Measurements from ENCODE around the gene KIAA1958. TPM values are rescaled to one million over a fixed set of nuclear protein-coding genes. Genes with fewer than 3 reads are reported as not detected.

KIAA1958 gene
- total RNA-seq, 1 experiment from 2014 or later, result 18.5 TPM

GRCh38 chr9:112659906-112660305 lies 173.3 kb downstream of the KIAA1958 start:
- DNase-seq (ENCODE audit: low read depth, low spot score) (no peak), ATAC-seq (no peak)
- no peaks in the 10 kb centered on the region for H3K36me3 ChIP-seq (ENCODE audit: control insufficient read depth in 1 of 2, insufficient read depth in 2 of 2, low read length in 2 of 2)
- RAD21 ChIA-PET (ENCODE audit: low non-redundant PET in 1 of 2, low total read pairs in 2 of 2, uncharacterized antibody in 2 of 2, unreplicated experiment in 2 of 2), result no interaction called here
- intact Hi-C loops (cut with micrococcal nuclease), result no loop called here
- no peaks in the 10 kb centered on the region for H3K79me2 ChIP-seq (ENCODE audit: insufficient read depth, low read length)
- no peak overlapping the region for H3K27ac ChIP-seq (ENCODE audit: low read depth, low read length)
- no TSS peak for BruUV-seq (replicated peaks)
- H2AFZ ChIP-seq (ENCODE audit: low read depth, low read length, poor library complexity, severe bottlenecking), result no peak overlapping the region
- no peak overlapping the region for H3K9ac ChIP-seq (ENCODE audit: low read length)
- no peaks in the 10 kb centered on the region for H4K20me1 ChIP-seq (ENCODE audit: insufficient read depth)
- no peak overlapping the region for H3K4me2 ChIP-seq (ENCODE audit: low read length)
- CTCF ChIA-PET, result no interaction called here
- POLR2A ChIA-PET, result no interaction called here
- TF ChIP-seq YY1 (IDR thresholded peaks at IDR 0.05; ENCODE audit: extremely low read depth, insufficient replicate concordance, low read depth, low read length), result no peak
- no peak for TF ChIP-seq POLR2A (IDR thresholded peaks at IDR 0.05; ENCODE audit: borderline replicate concordance, extremely low read depth, insufficient read depth, insufficient read length)
- H3K27me3 ChIP-seq (ENCODE audit: insufficient read depth, low read length), result no peaks in the 10 kb centered on the region
- no peaks in the 10 kb centered on the region for H3K9me3 ChIP-seq (ENCODE audit: control insufficient read depth in 1 of 2, insufficient read depth in 1 of 2, low read depth in 1 of 2, low read length in 2 of 2)
- no peaks in the 10 kb centered on the region for H3K9me2 ChIP-seq (ENCODE audit: insufficient read depth)
- no peak overlapping the region for H3K4me3 ChIP-seq (replicated peaks in 1 of 2; ENCODE audit: low read depth in 1 of 2, low read length in 2 of 2)
- H3K4me1 ChIP-seq (ENCODE audit: control insufficient read depth in 1 of 2, insufficient read depth in 2 of 2, low read length in 2 of 2), result no peaks in the 10 kb centered on the region

- Histone ChIP-seq H3K4me2 (ENCODE audit: low read length) (no peak overlapping the region), H4K20me1 (ENCODE audit: insufficient read depth) (no peaks in the 10 kb centered on the region), H3K9me2 (ENCODE audit: insufficient read depth) (no peaks in the 10 kb centered on the region), H2AFZ (ENCODE audit: low read depth, low read length, poor library complexity, severe bottlenecking) (no peak overlapping the region), H3K27me3 (ENCODE audit: insufficient read depth, low read length) (no peaks in the 10 kb centered on the region), H3K4me1 (ENCODE audit: control insufficient read depth in 1 of 2, insufficient read depth in 2 of 2, low read length in 2 of 2) (no peaks in the 10 kb centered on the region), H3K9me3 (ENCODE audit: control insufficient read depth in 1 of 2, insufficient read depth in 1 of 2, low read depth in 1 of 2, low read length in 2 of 2) (no peaks in the 10 kb centered on the region), H3K36me3 (ENCODE audit: control insufficient read depth in 1 of 2, insufficient read depth in 2 of 2, low read length in 2 of 2) (no peaks in the 10 kb centered on the region), H3K4me3 (replicated peaks in 1 of 2; ENCODE audit: low read depth in 1 of 2, low read length in 2 of 2) (no peak overlapping the region), H3K79me2 (ENCODE audit: insufficient read depth, low read length) (no peaks in the 10 kb centered on the region), H3K27ac (ENCODE audit: low read depth, low read length) (no peak overlapping the region), H3K9ac (ENCODE audit: low read length) (no peak overlapping the region)
- intact Hi-C loops (cut with micrococcal nuclease), result no loop called here
- ChIA-PET CTCF (no interaction called here), POLR2A (no interaction called here), RAD21 (ENCODE audit: low non-redundant PET in 1 of 2, low total read pairs in 2 of 2, uncharacterized antibody in 2 of 2, unreplicated experiment in 2 of 2) (no interaction called here)
- no peak for TF ChIP-seq FOSL1 (IDR thresholded peaks at IDR 0.05; ENCODE audit: low read depth)
- TF ChIP-seq ZBTB33 (IDR thresholded peaks at IDR 0.05; ENCODE audit: extremely low read depth, insufficient replicate concordance, low read length), result no peak
- no peak for TF ChIP-seq ZNF274 (IDR thresholded peaks at IDR 0.05; ENCODE audit: low read depth, low read length)
- TF ChIP-seq ZFX (IDR thresholded peaks at IDR 0.05), result no peak
- TF ChIP-seq EZH2 (IDR thresholded peaks at IDR 0.05), result no peak
- TF ChIP-seq EZH2phosphoT487 (IDR thresholded peaks at IDR 0.05; ENCODE audit: borderline replicate concordance), result no peak
- no peak for TF ChIP-seq TCF7L2 (IDR thresholded peaks at IDR 0.05; ENCODE audit: borderline replicate concordance, extremely low read depth, insufficient read depth, insufficient read length)
- BruUV-seq (replicated peaks), result no TSS peak
- no peak for DNase-seq (ENCODE audit: low read depth, low spot score)
- ATAC-seq, result no peak
Measured at GRCh38 chr9:112663681-112664080, 177.1 kb downstream of the KIAA1958 start.

All from HCT116 (cell line).